HepG2 (cell line): Measurements from ENCODE around the gene ZNF3. TPM values are rescaled to one million over a fixed set of nuclear protein-coding genes. Genes with fewer than 3 reads are reported as not detected.

Experiments
- AHR ChIP-seq: IDR thresholded peaks from 2 replicates; pipeline ENCODE4 v1.6.1; 2018; ENCODE audit warnings: missing genetic modification reagents, missing compliant biosample characterization
- CHD2 ChIP-seq: IDR thresholded peaks from 2 replicates; pipeline ENCODE4 v1.6.1; 2011; ENCODE audit warnings: low read depth, low read length, improper control_type of control experiment
- EP300 ChIP-seq, 3 experiments: sonication (generic) in 1 of 3; formaldehyde crosslinking in 1 of 3; IDR thresholded peaks; 2 replicates each; pipeline versions ENCODE4 v1.5.1 to v1.6.1; 2011 to 2020; ENCODE audit warnings: low read depth in 2 of 3, low read length in 2 of 3, borderline replicate concordance in 1 of 3, improper control_type of control experiment in 1 of 3, mild to moderate bottlenecking in 1 of 3, missing genetic modification reagents in 1 of 3, moderate library complexity in 1 of 3
- HDAC2 ChIP-seq: sonication (generic); formaldehyde crosslinking; IDR thresholded peaks from 2 replicates; pipeline ENCODE4 v1.4.0; 2020; ENCODE audit warnings: missing genetic modification reagents
- KAT8 ChIP-seq: IDR thresholded peaks from 2 replicates; pipeline ENCODE4 v1.6.1; 2016; ENCODE audit warnings: missing genetic modification reagents, missing compliant biosample characterization
- NCOA2 ChIP-seq: sonication (generic); formaldehyde crosslinking; IDR thresholded peaks from 2 replicates; pipeline ENCODE4 v1.8.0; 2022; ENCODE audit warnings: inconsistent platforms
- NPAS2 ChIP-seq: sonication (generic); formaldehyde crosslinking; IDR thresholded peaks from 2 replicates; pipeline ENCODE4 v1.8.0; 2022; ENCODE audit warnings: mild to moderate bottlenecking, missing genetic modification reagents, borderline replicate concordance
- PHB2 ChIP-seq: fragments of 450-650 bp; IDR thresholded peaks from 2 replicates; pipeline ENCODE4 v1.6.1; 2018; ENCODE audit not compliant: partially characterized antibody
- PLRG1 ChIP-seq: fragments of 450-650 bp; conservative IDR thresholded peaks from 2 replicates; pipeline ENCODE4 v1.6.1; 2016
- SAP130 ChIP-seq: IDR thresholded peaks from 2 replicates; pipeline ENCODE4 v1.6.1; 2016; ENCODE audit warnings: low read depth
- SATB2 ChIP-seq: sonication (generic); formaldehyde crosslinking; IDR thresholded peaks from 2 replicates; pipeline ENCODE4 v1.5.0; 2020; ENCODE audit warnings: missing genetic modification reagents
- SRSF4 ChIP-seq: fragments of 200-400 bp; formaldehyde crosslinking; IDR thresholded peaks from one replicate; pipeline ENCODE4 v1.6.1; 2018; ENCODE audit warnings: mild to moderate bottlenecking, low read depth, low read length, moderate library complexity; ENCODE audit not compliant: poor library complexity, severe bottlenecking
- TP53 ChIP-seq: sonication (generic); formaldehyde crosslinking; conservative IDR thresholded peaks from 2 replicates; pipeline ENCODE4 v1.4.0; 2020; ENCODE audit warnings: missing genetic modification reagents
- XBP1 ChIP-seq: sonication (generic); formaldehyde crosslinking; IDR thresholded peaks from 2 replicates; pipeline ENCODE4 v1.5.0; 2020; ENCODE audit warnings: missing genetic modification reagents
- ZFP36L2 ChIP-seq: sonication (generic); formaldehyde crosslinking; IDR thresholded peaks from 2 replicates; pipeline ENCODE4 v1.4.0; 2020; ENCODE audit warnings: missing genetic modification reagents
- ZNF224 ChIP-seq: sonication (generic); formaldehyde crosslinking; IDR thresholded peaks from 2 replicates; pipeline ENCODE4 v1.5.0; 2020; ENCODE audit warnings: mild to moderate bottlenecking, missing genetic modification reagents
- ZNF615 ChIP-seq: sonication (generic); formaldehyde crosslinking; IDR thresholded peaks from 2 replicates; pipeline ENCODE4 v1.5.0; 2020; ENCODE audit warnings: mild to moderate bottlenecking, missing genetic modification reagents, borderline replicate concordance
- ZNF724P ChIP-seq: sonication (generic); formaldehyde crosslinking; IDR thresholded peaks from 2 replicates; pipeline ENCODE4 v1.8.0; 2022; ENCODE audit warnings: missing genetic modification reagents, borderline replicate concordance
- polyA plus RNA-seq, 8 experiments: library from polyadenylated mRNA; depleted of rRNA in 3 of 8; stranded (reverse) in 7 of 8; unstranded in 1 of 8; fragments of >200 nt; fragmentation: Illumina TruSeq in 4 of 8; extraction: Trizol in 4 of 8; gene quantifications; 2 replicates each; pipeline versions ENCODE4 v1.2.1 to v1.2.3, GENCODE V29; 2011 to 2016; ENCODE audit warnings: low read depth in 4 of 8, missing spikeins in 1 of 8, mixed read lengths in 1 of 8; ENCODE audit not compliant: insufficient read depth in 1 of 8
- total RNA-seq, 5 experiments: library from RNA; depleted of rRNA; stranded (reverse); fragments of >200 nt; fragmentation: Illumina TruSeq; extraction: Trizol; gene quantifications; 2 replicates each; pipeline ENCODE4 v1.2.3, GENCODE V29; 2016; ENCODE audit warnings: low read depth in 1 of 5
- TF ChIP-seq, protein P1 (sequence below): sonication (generic); formaldehyde crosslinking; IDR thresholded peaks from 2 replicates; pipeline ENCODE4 v1.8.0; 2023; ENCODE audit warnings: mild to moderate bottlenecking, missing genetic modification reagents
- TF ChIP-seq, protein P2 (sequence below): sonication (generic); formaldehyde crosslinking; IDR thresholded peaks from 2 replicates; pipeline ENCODE4 v1.4.0; 2020; ENCODE audit warnings: missing genetic modification reagents
- TF ChIP-seq, protein P3 (sequence below): sonication (generic); formaldehyde crosslinking; IDR thresholded peaks from 2 replicates; pipeline ENCODE4 v1.5.1; 2020; ENCODE audit warnings: mild to moderate bottlenecking, missing genetic modification reagents, borderline replicate concordance
- TF ChIP-seq, protein P4 (sequence below): sonication (generic); formaldehyde crosslinking; IDR thresholded peaks from 2 replicates; pipeline ENCODE4 v1.8.0; 2022; ENCODE audit warnings: mild to moderate bottlenecking, missing genetic modification reagents, moderate library complexity
- TF ChIP-seq, protein P5 (sequence below): sonication (generic); formaldehyde crosslinking; IDR thresholded peaks from 2 replicates; pipeline ENCODE4 v1.8.1; 2023; ENCODE audit warnings: mild to moderate bottlenecking, inconsistent platforms, moderate library complexity, missing genetic modification reagents, borderline replicate concordance
- TF ChIP-seq, protein P6 (sequence below): sonication (generic); formaldehyde crosslinking; IDR thresholded peaks from 2 replicates; pipeline ENCODE4 v1.4.0; 2020; ENCODE audit warnings: mild to moderate bottlenecking, low read depth, missing genetic modification reagents

The ZNF3 gene
- total and polyA plus RNA-seq, 2 of the 13 experiments (the other 11 are each of a cell fraction or from before 2014, with no cell fraction given): 33.7 to 56.9 TPM

DNA sequence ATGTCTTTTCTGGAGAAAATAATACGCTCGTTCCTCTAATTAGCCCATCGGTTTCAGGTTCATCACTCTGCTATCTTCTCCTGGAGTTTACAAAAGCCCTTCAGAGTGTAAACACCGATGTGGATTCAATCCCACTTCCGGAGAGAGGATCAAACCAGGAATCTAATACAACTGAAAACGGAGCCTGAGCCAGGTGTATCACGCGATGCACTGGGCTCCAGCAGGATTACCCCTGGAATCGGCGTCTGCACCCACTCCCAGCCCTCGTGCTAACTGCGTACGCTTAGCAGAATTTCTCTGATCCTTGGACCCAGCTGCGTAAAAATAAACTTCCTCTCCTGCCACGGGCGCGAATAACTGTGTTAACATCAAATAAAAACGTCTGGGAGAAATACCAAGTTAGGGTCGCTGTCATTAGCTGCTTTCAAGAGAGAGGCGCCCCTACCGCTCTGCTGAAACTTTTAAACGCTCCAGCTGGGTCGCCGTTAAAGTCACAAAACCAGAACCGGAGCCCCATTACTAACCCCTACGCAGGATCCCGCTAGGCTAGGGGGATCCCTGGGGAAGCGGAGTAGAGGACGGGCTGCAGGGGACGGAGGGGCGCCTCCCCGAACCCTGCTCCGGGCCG lies 502 bp downstream of the ZNF3 start (continued):
- TF ChIP-seq ZNF724P (CRISPR knock-in tag) (no peak), AHR (CRISPR knock-in tag) (no peak), SAP130 (peak; percentile 44; the same call in 1 of the 2 replicates), PHB2 (no peak), CHD2 (no peak), NPAS2 (no peak), SATB2 (0 out of 2 replicates have a peak, but pooled peaks have one; percentile 36), ZNF615 (CRISPR knock-in tag) (no peak), SRSF4 (no peak), EP300 (IDR thresholded peaks at IDR 0.05; ENCODE audit: low read depth in 2 of 2, low read length in 2 of 2) (no peak), EP300 (CRISPR knock-in tag; IDR thresholded peaks at IDR 0.05; ENCODE audit: borderline replicate concordance) (no peak), NCOA2 (CRISPR knock-in tag) (no peak), ZNF224 (CRISPR knock-in tag) (no peak), ZFP36L2 (CRISPR knock-in tag) (no peak), TP53 (0 out of 2 replicates have a peak, but pooled peaks have one; percentile 14), XBP1 (CRISPR knock-in tag) (no peak), HDAC2 (CRISPR knock-in tag) (no peak), KAT8 (CRISPR knock-in tag) (no peak), PLRG1 (no peak)
- TF ChIP-seq, protein P1, sequence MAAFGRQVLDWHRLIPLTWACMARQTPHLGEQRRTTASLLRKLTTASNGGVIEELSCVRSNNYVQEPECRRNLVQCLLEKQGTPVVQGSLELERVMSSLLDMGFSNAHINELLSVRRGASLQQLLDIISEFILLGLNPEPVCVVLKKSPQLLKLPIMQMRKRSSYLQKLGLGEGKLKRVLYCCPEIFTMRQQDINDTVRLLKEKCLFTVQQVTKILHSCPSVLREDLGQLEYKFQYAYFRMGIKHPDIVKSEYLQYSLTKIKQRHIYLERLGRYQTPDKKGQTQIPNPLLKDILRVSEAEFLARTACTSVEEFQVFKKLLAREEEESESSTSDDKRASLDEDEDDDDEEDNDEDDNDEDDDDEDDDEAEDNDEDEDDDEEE (CRISPR knock-in tag): no peak
- TF ChIP-seq, protein P2, sequence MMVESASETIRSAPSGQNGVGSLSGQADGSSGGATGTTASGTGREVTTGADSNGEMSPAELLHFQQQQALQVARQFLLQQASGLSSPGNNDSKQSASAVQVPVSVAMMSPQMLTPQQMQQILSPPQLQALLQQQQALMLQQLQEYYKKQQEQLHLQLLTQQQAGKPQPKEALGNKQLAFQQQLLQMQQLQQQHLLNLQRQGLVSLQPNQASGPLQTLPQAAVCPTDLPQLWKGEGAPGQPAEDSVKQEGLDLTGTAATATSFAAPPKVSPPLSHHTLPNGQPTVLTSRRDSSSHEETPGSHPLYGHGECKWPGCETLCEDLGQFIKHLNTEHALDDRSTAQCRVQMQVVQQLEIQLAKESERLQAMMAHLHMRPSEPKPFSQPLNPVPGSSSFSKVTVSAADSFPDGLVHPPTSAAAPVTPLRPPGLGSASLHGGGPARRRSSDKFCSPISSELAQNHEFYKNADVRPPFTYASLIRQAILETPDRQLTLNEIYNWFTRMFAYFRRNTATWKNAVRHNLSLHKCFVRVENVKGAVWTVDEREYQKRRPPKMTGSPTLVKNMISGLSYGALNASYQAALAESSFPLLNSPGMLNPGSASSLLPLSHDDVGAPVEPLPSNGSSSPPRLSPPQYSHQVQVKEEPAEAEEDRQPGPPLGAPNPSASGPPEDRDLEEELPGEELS (CRISPR knock-in tag): peak; percentile 10; the same call in 1 of the 2 replicates
- TF ChIP-seq, protein P3, sequence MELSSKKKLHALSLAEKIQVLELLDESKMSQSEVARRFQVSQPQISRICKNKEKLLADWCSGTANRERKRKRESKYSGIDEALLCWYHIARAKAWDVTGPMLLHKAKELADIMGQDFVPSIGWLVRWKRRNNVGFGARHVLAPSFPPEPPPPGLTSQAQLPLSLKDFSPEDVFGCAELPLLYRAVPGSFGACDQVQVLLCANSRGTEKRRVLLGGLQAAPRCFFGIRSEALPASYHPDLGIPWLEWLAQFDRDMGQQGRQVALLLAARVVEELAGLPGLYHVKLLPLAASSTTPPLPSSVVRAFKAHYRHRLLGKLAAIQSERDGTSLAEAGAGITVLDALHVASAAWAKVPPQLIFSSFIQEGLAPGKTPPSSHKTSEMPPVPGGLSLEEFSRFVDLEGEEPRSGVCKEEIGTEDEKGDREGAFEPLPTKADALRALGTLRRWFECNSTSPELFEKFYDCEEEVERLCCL (CRISPR knock-in tag): no peak
- TF ChIP-seq, protein P4, sequence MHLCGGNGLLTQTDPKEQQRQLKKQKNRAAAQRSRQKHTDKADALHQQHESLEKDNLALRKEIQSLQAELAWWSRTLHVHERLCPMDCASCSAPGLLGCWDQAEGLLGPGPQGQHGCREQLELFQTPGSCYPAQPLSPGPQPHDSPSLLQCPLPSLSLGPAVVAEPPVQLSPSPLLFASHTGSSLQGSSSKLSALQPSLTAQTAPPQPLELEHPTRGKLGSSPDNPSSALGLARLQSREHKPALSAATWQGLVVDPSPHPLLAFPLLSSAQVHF (CRISPR knock-in tag): no peak
- TF ChIP-seq, protein P5, sequence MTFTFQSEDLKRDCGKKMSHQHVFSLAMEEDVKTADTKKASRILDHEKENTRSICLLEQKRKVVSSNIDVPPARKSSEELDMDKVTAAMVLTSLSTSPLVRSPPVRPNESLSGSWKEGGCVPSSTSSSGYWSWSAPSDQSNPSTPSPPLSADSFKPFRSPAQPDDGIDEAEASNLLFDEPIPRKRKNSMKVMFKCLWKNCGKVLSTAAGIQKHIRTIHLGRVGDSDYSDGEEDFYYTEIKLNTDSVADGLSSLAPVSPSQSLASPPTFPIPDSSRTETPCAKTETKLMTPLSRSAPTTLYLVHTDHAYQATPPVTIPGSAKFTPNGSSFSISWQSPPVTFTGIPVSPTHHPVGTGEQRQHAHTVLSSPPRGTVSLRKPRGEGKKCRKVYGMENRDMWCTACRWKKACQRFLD (CRISPR knock-in tag): 0 out of 2 replicates have a peak, but pooled peaks have one; percentile 67
- TF ChIP-seq, protein P6, sequence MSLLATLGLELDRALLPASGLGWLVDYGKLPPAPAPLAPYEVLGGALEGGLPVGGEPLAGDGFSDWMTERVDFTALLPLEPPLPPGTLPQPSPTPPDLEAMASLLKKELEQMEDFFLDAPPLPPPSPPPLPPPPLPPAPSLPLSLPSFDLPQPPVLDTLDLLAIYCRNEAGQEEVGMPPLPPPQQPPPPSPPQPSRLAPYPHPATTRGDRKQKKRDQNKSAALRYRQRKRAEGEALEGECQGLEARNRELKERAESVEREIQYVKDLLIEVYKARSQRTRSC (CRISPR knock-in tag): 0 out of 2 replicates have a peak, but pooled peaks have one; percentile 4
